Erythroblast (primary cell): ENCODE data around the gene NDUFC2.

Experiments
- GATA1 ChIP-seq: IDR thresholded peaks from 2 replicates; pipeline ENCODE4 v1.6.1; 2011; ENCODE audit warnings: low read depth, mild to moderate bottlenecking, control low read depth, low read length, moderate library complexity
- POLR2A ChIP-seq: IDR thresholded peaks from 2 replicates; pipeline ENCODE4 v1.6.1; 2011; ENCODE audit warnings: mild to moderate bottlenecking, low read length

GRCh38 chr11:78078218-78079167 is 1.2 kb downstream of the NDUFC2 start:
- TF ChIP-seq POLR2A: no peak
- no peak for TF ChIP-seq GATA1
